Astrocyte of the spinal cord (primary cell): Measurements from ENCODE around the gene KRT71.

Experiments used
- DNase-seq: peaks from one replicate; pipeline ENCODE4 v3.0.0; 2011; ENCODE audit warnings: low read depth, low spot score
- H3K4me3 ChIP-seq: 2 replicates; pipeline ENCODE4 v1.5.1; 2011; ENCODE audit warnings: low read depth, mild to moderate bottlenecking, low read length, moderate library complexity
- in situ Hi-C: cut with HindIII; loops from 2 replicates; pipeline ENCODE4 v1.10.0; 2017; ENCODE audit warnings: low sequenced_read_pairs
- TF ChIP-seq, protein P1 (sequence below): IDR thresholded peaks from 2 replicates; pipeline ENCODE4 v1.5.1; 2012; ENCODE audit warnings: low read depth, mild to moderate bottlenecking, low read length, inconsistent platforms

The KRT71 gene

DNA sequence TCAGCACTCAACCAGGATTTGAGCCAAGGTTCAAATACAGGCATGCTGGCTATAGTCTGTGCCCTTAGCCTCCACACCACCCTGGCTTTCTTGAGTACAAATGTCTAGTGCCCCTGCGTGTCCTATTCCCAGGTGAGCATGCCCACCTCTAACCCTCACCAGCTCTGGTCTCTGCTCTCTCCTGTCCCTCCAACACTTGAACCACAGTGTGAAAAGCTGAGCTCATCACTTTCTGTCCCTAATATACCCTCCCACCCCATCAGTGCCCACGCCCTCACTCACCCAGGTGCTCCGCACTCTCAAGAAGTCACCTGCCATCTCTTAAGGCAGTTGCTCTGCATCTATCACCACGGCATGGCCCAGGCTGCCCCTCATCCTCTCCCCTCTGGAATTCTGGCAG, 7.0 kb upstream of the KRT71 start:
- in situ Hi-C loops = no loop called here
- TF ChIP-seq, protein P1, sequence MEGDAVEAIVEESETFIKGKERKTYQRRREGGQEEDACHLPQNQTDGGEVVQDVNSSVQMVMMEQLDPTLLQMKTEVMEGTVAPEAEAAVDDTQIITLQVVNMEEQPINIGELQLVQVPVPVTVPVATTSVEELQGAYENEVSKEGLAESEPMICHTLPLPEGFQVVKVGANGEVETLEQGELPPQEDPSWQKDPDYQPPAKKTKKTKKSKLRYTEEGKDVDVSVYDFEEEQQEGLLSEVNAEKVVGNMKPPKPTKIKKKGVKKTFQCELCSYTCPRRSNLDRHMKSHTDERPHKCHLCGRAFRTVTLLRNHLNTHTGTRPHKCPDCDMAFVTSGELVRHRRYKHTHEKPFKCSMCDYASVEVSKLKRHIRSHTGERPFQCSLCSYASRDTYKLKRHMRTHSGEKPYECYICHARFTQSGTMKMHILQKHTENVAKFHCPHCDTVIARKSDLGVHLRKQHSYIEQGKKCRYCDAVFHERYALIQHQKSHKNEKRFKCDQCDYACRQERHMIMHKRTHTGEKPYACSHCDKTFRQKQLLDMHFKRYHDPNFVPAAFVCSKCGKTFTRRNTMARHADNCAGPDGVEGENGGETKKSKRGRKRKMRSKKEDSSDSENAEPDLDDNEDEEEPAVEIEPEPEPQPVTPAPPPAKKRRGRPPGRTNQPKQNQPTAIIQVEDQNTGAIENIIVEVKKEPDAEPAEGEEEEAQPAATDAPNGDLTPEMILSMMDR = no peak
- DNase-seq = no peak

DNA sequence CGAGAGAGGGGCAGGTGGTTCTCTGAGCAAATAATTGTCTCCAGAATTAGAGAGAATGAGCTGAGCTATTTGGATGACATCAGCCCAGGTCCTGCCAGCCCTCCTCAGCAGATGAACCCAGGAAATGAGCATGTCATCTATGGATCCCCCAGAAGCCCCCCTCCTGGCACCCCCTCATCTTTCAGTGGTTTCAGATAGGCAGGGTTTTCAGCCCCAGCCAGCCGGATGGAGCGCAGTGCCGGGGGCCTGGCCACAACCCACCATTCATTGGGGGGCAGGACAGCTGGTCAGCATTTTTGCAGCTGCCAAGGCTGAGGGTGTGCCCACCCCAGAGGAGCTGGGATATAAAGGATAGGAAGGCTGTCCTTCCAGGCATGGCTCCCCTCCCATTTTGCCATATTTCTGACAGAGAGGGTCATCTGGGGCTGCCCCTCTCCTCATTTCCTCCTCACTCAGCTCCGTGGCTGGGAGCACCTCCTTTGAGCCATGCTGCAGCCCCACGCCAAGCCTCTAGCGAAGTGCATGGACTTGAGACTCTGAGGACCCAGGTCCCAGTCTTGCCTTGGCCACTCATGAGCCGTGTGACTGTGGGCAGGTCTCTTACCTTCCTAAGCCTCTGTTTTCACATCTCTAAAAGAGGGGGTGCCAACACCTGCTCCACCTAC, 6.0 kb upstream of the KRT71 start:
- DNase-seq = no peak
- TF ChIP-seq, protein P1 = no peak
- no peak overlapping the region for H3K4me3 ChIP-seq
- in situ Hi-C loops = no loop called here

More for the DNA sequence above, 7.0 kb upstream of the KRT71 start:
- no peak overlapping the region for H3K4me3 ChIP-seq

DNA sequence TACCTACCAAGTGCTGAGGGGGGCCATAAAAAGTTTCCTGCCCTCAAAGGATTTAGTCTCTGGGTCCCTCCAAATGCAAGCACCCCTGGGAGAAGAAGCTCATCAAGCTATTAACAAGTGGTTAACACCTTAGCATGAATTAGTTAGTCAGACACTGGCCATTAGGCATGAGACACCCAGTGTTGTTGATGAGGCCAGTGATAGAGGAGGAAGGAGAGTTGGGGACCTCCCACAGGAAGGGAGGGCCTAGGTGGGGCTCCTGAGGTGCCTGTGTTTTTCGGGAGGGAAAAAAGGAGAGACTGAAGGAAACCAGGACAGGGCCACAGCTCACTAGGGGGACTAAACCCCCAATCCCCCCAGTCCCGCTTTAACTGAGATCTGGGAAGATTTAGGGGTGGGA, 4.5 kb upstream of the KRT71 start:
- TF ChIP-seq, protein P1 = no peak
- DNase-seq = no peak
- in situ Hi-C loops = no loop called here

DNA sequence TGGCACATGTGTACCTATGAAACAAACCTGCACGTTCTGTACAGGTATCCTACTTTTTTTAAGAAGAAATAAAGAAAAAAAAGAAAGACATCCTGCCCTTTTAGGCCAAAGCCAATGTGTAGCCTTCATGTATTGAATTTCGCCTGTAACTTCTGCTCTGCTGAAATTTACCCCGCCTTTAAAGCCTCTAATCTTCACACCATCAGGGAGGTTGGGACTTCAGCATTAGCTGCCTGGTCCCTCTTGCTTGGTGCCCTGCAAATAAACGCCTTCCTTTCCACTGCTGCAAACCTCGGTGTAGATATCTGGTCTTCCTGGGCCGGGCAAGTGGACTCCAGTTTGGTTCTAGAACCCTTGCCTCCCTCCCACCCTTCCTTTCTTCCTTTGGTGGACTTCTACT, 2.6 kb upstream of the KRT71 start:
- DNase-seq = no peak
- no peak overlapping the region for H3K4me3 ChIP-seq
- in situ Hi-C loops = no loop called here
- TF ChIP-seq, protein P1 = no peak

More for the DNA sequence above, 4.5 kb upstream of the KRT71 start:
- H3K4me3 ChIP-seq = no peak overlapping the region

DNA sequence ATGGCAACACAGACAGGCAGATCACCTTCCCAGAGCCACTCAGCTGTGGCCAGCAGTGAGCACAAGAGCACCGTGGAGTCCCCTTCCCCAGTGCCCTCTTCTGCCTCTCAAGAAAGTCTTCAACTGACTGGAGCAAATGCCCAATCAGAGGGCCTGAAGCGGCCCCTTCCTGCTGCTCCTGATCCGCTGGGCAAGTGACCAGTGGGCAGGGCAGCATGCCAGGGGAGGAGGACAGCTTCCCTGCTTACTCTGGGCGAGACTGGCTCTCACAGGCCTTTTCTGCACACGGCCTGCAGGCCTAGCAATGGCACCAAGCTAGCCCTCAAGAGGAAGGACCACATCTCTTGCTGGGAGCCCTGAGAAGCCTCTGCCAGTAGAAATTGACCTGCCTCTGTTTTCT, 890 bp downstream of the KRT71 start:
- no peak for DNase-seq
- TF ChIP-seq, protein P1 = no peak
- no peak overlapping the region for H3K4me3 ChIP-seq
- in situ Hi-C loops = no loop called here

DNA sequence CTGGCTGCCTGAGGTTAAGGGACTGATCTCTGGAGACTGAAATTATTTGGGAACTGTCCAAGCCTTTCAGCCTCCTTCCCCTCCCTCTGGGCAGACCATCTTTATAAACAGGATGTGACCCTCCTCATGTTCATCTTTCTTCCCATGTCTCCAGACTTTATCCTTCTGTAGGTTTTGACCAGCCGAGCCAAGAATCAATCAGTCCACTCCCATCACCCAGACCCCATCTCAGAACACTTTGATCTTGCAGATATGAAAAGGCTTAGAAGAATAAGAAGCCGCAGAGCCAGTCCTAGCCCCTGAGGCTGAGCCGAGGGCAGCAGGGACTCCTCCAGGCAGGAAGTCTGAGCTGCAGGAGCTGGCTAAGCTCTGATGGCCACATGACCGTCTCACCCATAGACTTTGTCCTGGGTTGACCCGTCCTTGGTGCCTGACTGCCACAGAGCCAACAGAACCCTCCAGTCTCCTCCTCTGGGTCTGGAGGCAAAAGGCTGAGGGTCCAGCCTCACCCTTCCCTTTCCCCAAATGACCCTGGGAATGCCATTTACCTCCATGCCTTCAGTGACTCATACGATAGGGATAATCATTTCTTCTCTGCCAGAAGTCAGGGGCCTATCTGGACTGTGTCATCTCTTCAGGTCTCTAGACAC, 1.6 kb downstream of the KRT71 start:
- no peak for DNase-seq
- in situ Hi-C loops = no loop called here
- TF ChIP-seq, protein P1 = no peak

More for the DNA sequence above, 1.6 kb downstream of the KRT71 start:
- H3K4me3 ChIP-seq = no peak overlapping the region
